Tibial nerve (tissue), 4 donors: Measurements from ENCODE around the gene AGAP6.
"Not testable (repeated sequence)": the region's sequence is repeated elsewhere in the genome, so short reads cannot be mapped to it uniquely, and the experiment has no call there.

Source experiments
- CTCF ChIP-seq, 5 experiments: fragments of 200-600 bp in 3 of 5; fragments of 450-650 bp in 2 of 5; sonication (generic) in 3 of 5; IDR thresholded peaks; one replicate each; pipeline ENCODE4 v1.5.1; 2016 to 2019; ENCODE audit warnings: antibody characterized with exemption in 5 of 5, mild to moderate bottlenecking in 3 of 5, moderate library complexity in 2 of 5
- EP300 ChIP-seq, 2 donors: sonication (generic); formaldehyde crosslinking; IDR thresholded peaks; one replicate each; pipeline ENCODE4 v1.6.1; 2017; ENCODE audit warnings: antibody characterized with exemption in 2 of 2, mild to moderate bottlenecking in 1 of 2

DNA sequence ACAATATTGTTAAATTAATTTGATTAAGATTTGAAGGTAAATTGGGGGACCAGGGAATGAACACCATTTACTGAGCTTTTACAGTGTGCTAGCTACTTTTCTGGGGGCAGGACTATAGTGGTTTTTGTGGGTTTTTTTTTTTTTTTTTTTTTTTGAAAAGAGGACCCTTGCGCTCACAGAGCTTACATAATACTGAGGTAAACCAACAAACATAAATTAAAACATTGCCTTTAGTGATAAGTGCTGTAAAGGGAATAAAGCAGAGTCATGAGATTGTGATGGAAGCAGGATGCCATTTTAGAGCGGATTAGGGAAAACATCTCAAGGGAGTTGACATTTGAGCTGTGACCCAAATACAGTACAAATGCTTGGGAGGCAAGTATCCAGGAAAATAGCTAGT lies 44.6 kb upstream of the AGAP6 start:
- not testable (repeated sequence) for TF ChIP-seq CTCF, EP300 (IDR thresholded peaks at IDR 0.05)
